ENCODE measurements around the gene SPSB1. TPM values are rescaled to one million over a fixed set of nuclear protein-coding genes. Genes with fewer than 3 reads are reported as not detected.

The SPSB1 gene
- total and polyA plus RNA-seq, 10 of the 15 experiments (the other 5 are each of a cell fraction or from before 2014, with no cell fraction given): 0.02 to 2.0 (median 0.90) TPM; not detected in 1

GRCh38 chr1:9275567-9276034 lies 17.1 kb upstream of the SPSB1 start (continued):
- no peak for TF ChIP-seq BCLAF1 (IDR thresholded peaks at IDR 0.05)
- no peak for TF ChIP-seq PKNOX1 (IDR thresholded peaks at IDR 0.05)
- no peak for TF ChIP-seq MYB (IDR thresholded peaks at IDR 0.05; ENCODE audit: borderline replicate concordance, low read depth, low read length)
- TF ChIP-seq, protein P1, sequence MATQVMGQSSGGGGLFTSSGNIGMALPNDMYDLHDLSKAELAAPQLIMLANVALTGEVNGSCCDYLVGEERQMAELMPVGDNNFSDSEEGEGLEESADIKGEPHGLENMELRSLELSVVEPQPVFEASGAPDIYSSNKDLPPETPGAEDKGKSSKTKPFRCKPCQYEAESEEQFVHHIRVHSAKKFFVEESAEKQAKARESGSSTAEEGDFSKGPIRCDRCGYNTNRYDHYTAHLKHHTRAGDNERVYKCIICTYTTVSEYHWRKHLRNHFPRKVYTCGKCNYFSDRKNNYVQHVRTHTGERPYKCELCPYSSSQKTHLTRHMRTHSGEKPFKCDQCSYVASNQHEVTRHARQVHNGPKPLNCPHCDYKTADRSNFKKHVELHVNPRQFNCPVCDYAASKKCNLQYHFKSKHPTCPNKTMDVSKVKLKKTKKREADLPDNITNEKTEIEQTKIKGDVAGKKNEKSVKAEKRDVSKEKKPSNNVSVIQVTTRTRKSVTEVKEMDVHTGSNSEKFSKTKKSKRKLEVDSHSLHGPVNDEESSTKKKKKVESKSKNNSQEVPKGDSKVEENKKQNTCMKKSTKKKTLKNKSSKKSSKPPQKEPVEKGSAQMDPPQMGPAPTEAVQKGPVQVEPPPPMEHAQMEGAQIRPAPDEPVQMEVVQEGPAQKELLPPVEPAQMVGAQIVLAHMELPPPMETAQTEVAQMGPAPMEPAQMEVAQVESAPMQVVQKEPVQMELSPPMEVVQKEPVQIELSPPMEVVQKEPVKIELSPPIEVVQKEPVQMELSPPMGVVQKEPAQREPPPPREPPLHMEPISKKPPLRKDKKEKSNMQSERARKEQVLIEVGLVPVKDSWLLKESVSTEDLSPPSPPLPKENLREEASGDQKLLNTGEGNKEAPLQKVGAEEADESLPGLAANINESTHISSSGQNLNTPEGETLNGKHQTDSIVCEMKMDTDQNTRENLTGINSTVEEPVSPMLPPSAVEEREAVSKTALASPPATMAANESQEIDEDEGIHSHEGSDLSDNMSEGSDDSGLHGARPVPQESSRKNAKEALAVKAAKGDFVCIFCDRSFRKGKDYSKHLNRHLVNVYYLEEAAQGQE (IDR thresholded peaks at IDR 0.05; ENCODE audit: low read depth, low read length): no peak
- TF ChIP-seq FOXM1 (IDR thresholded peaks at IDR 0.05; ENCODE audit: low read depth, low read length): no peak
- no peak for TF ChIP-seq SUZ12 (IDR thresholded peaks at IDR 0.05; ENCODE audit: unreplicated experiment)
- peak; percentile 73 for TF ChIP-seq IRF4 (IDR thresholded peaks at IDR 0.05; ENCODE audit: low read depth, low read length)
- peak; percentile 99 for TF ChIP-seq NR2F1 (conservative IDR thresholded peaks at IDR 0.05)
- peak in 1 of 2 experiments; percentile 69; a peak in 3 of 4 replicates for TF ChIP-seq BHLHE40 (IDR thresholded peaks at IDR 0.05; ENCODE audit: borderline replicate concordance in 1 of 2, low read depth in 2 of 2, low read length in 1 of 2)
- TF ChIP-seq MEF2A (IDR thresholded peaks at IDR 0.05; ENCODE audit: insufficient read depth, low read depth, low read length): no peak
- TF ChIP-seq PML (IDR thresholded peaks at IDR 0.05; ENCODE audit: low read length): no peak
- TF ChIP-seq POLR2A (IDR thresholded peaks at IDR 0.05; ENCODE audit: low read depth, low read length): no peak
- no peak for TF ChIP-seq CBX3 (IDR thresholded peaks at IDR 0.05; ENCODE audit: borderline replicate concordance, low read depth)
- TF ChIP-seq TARDBP (IDR thresholded peaks at IDR 0.05; ENCODE audit: borderline replicate concordance): no peak
- no peak for TF ChIP-seq MXI1 (IDR thresholded peaks at IDR 0.05; ENCODE audit: low read depth, low read length)
- no peak; the same call in 1 of the 2 replicates for TF ChIP-seq BMI1 (IDR thresholded peaks at IDR 0.05; ENCODE audit: borderline replicate concordance)
- TF ChIP-seq SUPT20H (IDR thresholded peaks at IDR 0.05; ENCODE audit: borderline replicate concordance, control insufficient read depth, low read depth, low read length): no peak
- TF ChIP-seq ZBTB4 (CRISPR knock-in tag; IDR thresholded peaks at IDR 0.05): no peak
- TF ChIP-seq MYC (IDR thresholded peaks at IDR 0.05; ENCODE audit: insufficient read depth, insufficient read length, insufficient replicate concordance, low read length, severe bottlenecking): no peak
- TF ChIP-seq ZNF384 (IDR thresholded peaks at IDR 0.05; ENCODE audit: borderline replicate concordance, low read depth, low read length): no peak
- no peak for TF ChIP-seq SREBF1 (IDR thresholded peaks at IDR 0.05; ENCODE audit: low read length)

Measured in GM12878 (cell line).